Natural killer cell (primary cell): ENCODE data around the gene WDR90. TPM values are rescaled to one million over a fixed set of nuclear protein-coding genes. Genes with fewer than 3 reads are reported as not detected.
A peak's percentile ranks its signal among the peaks of the same experiment; 100 is the strongest.

Experiments used
- ATAC-seq, 3 donors: fragments of 150-1000 bp in 2 of 3; fragments of 200-7000 bp in 1 of 3; cut with Tn5 transposase; 1 replicate in 1 of 3; 2 replicates in 2 of 3; pipeline ENCODE4 v1.10.0; 2021; ENCODE audit warnings: mild to moderate bottlenecking in 2 of 3, moderate library complexity in 2 of 3
- DNase-seq, 2 donors: peaks; one replicate each; pipeline versions ENCODE4 v3.0.0 to v3.0.0-alpha.2; 2013 to 2021; ENCODE audit warnings: mixed read lengths in 1 of 2
- H3K27ac ChIP-seq: one replicate; pipeline ENCODE4 v1.5.1; 2013; ENCODE audit warnings: mild to moderate bottlenecking, low read length
- H3K27me3 ChIP-seq: one replicate; pipeline ENCODE4 v1.6.1; 2013; ENCODE audit warnings: low read length; ENCODE audit not compliant: control insufficient read depth, insufficient read depth
- H3K36me3 ChIP-seq: one replicate; pipeline ENCODE4 v1.6.1; 2013; ENCODE audit warnings: low read length; ENCODE audit not compliant: control insufficient read depth, insufficient read depth
- H3K4me1 ChIP-seq: one replicate; pipeline ENCODE4 v1.6.1; 2013; ENCODE audit warnings: low read length; ENCODE audit not compliant: control insufficient read depth, insufficient read depth
- H3K4me3 ChIP-seq: one replicate; pipeline ENCODE4 v1.5.1; 2013; ENCODE audit warnings: low read length
- H3K9me3 ChIP-seq: one replicate; pipeline ENCODE4 v1.6.1; 2013; ENCODE audit warnings: low read length; ENCODE audit not compliant: control insufficient read depth, insufficient read depth
- H3K27ac Mint-ChIP-seq, 2 donors: one replicate each; pipeline ENCODE4 v1.8.0; 2022; ENCODE audit warnings: mild to moderate bottlenecking in 2 of 2, mixed read lengths in 2 of 2, moderate library complexity in 1 of 2
- H3K27me3 Mint-ChIP-seq, 2 donors: one replicate each; pipeline ENCODE4 v1.8.0; 2022; ENCODE audit warnings: low read depth in 2 of 2, mixed read lengths in 2 of 2
- H3K36me3 Mint-ChIP-seq: one replicate; pipeline ENCODE4 v1.8.0; 2022; ENCODE audit warnings: mixed read lengths
- H3K4me1 Mint-ChIP-seq, 2 donors: one replicate each; pipeline ENCODE4 v1.8.0; 2022; ENCODE audit warnings: mixed read lengths in 2 of 2
- H3K4me3 Mint-ChIP-seq: one replicate; pipeline ENCODE4 v1.8.0; 2022; ENCODE audit warnings: mild to moderate bottlenecking, moderate library complexity, mixed read lengths
- H3K9me3 Mint-ChIP-seq, 2 donors: one replicate each; pipeline ENCODE4 v1.8.0; 2022; ENCODE audit warnings: mixed read lengths in 2 of 2
- WGBS: methylation state at CpG from one replicate; pipeline ENCODE4 v1.1.7; 2013; ENCODE audit warnings: missing lambda C conversion rate; ENCODE audit not compliant: insufficient coverage; 5-methylcytosine and 5-hydroxymethylcytosine counted together
- intact Hi-C: fragments of 100-400 bp; cut with micrococcal nuclease; formaldehyde crosslinking; loops from one replicate; pipeline ENCODE4 v1.14.2; 2022
- total RNA-seq, 4 donors: library from RNA; stranded (reverse); fragments of 120-200 nt in 1 of 4; gene quantifications; one replicate each; pipeline versions ENCODE4 v1.2.3 to v1.2.4, GENCODE V29; 2013 to 2022
- TF ChIP-seq, protein P1 (sequence below): fragments of 200-600 bp; IDR thresholded peaks from one replicate; pipeline ENCODE4 v1.8.0; 2022; ENCODE audit warnings: antibody characterized with exemption

WDR90 gene
- total RNA-seq, 3 donors from 2014 or later (not counting 1 experiment from before 2014, with no cell fraction given), result 16.7 to 22.8 (median 20.2) TPM

DNA sequence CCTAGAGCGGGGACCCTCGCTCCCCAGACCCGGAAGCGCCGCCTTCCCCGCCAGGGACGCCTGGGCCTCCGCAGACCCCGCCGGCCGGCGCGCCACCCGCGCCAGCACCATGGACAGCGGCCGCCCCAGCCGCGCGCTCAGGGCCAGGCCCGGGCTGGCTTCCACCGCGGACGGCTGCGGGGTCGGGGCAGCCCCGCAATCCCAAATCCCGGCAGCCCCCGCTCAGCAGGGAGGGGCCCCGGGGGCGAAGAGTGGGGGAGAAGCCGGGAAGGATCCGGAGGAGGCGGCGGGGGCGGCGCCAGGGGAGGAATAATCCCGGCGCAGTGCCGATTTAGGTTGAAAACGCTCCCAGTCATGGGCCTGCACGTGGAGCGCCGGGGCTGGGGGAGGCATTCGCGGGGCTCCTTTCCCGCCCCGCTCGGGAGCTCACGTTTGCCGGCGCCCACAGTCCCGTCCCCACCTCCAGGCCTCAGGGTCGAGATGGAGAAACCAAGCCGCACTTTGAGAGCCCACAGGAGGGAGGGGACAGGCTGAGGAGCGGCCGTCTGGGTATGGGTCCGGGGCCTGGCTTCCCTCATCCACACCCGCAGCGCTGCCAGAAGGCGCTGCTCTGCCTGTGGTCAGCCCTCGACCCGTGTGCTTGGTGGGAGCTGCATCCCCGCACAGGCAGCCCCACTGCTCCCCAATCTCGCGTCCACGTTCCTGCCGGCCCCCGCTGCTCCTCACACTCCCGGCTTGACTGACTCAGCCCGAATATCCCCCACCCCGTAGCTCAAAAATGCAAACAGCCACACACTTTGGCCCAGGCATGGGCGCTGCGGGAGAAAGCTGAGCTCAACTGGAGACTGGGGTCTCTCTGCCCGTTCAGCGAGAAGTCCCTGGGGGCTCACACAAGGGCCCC lies 51.8 kb downstream of the WDR90 start:
- H3K36me3 Mint-ChIP-seq, result no peaks in the 10 kb centered on the region
- no peaks in the 10 kb centered on the region for H3K9me3 Mint-ChIP-seq
- H3K27ac Mint-ChIP-seq, result no peak overlapping the region
- ATAC-seq (peak; percentile 56 to 92 (median 78)), DNase-seq (peak in 1 of 2 donors; percentile 73)
- peaks cover 11 to 17% of the 10 kb centered on the region in 2 donors for H3K27me3 Mint-ChIP-seq
- intact Hi-C loops, result no loop called here
- Histone ChIP-seq H3K4me1 (peaks cover 25% of the 10 kb centered on the region), H3K9me3 (peaks cover 3% of the 10 kb centered on the region), H3K36me3 (no peaks in the 10 kb centered on the region), H3K27me3 (peaks cover 51% of the 10 kb centered on the region), H3K27ac (no peak overlapping the region), H3K4me3 (no peak overlapping the region)
- no peak overlapping the region for H3K4me3 Mint-ChIP-seq
- TF ChIP-seq, protein P1, sequence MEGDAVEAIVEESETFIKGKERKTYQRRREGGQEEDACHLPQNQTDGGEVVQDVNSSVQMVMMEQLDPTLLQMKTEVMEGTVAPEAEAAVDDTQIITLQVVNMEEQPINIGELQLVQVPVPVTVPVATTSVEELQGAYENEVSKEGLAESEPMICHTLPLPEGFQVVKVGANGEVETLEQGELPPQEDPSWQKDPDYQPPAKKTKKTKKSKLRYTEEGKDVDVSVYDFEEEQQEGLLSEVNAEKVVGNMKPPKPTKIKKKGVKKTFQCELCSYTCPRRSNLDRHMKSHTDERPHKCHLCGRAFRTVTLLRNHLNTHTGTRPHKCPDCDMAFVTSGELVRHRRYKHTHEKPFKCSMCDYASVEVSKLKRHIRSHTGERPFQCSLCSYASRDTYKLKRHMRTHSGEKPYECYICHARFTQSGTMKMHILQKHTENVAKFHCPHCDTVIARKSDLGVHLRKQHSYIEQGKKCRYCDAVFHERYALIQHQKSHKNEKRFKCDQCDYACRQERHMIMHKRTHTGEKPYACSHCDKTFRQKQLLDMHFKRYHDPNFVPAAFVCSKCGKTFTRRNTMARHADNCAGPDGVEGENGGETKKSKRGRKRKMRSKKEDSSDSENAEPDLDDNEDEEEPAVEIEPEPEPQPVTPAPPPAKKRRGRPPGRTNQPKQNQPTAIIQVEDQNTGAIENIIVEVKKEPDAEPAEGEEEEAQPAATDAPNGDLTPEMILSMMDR, result no peak
- H3K4me1 Mint-ChIP-seq, result peaks cover 0 to under 1% of the 10 kb centered on the region in 2 donors
- 7% methylated on average over 76 of the region's 76 CpGs for WGBS

DNA sequence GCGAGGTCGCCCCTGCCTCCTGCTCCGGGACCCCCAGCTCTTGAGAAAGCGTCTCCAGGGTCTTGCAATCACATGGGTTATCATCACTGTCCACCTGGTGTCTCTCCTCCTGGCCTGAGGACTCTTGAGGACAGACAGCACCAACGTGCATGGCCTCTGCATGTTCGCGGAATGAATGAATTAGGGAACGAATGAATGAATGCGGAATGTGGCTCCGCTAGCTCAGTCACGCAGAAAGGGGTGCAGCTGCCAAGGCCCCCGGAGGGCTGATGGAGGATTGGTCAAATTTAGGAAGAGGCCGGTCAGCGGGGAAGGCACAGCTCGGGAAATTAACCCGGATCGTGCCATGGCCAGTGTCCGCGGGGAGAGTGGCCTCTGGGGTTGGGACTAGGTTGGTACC lies 53.2 kb downstream of the WDR90 start:
- peaks cover 47% of the 10 kb centered on the region for H3K27me3 ChIP-seq
- no peak overlapping the region for H3K27ac ChIP-seq
- DNase-seq (no peak), ATAC-seq (no peak)
- no peak overlapping the region for H3K4me3 ChIP-seq
- Mint-ChIP-seq H3K27me3 (peaks cover 11 to 19% of the 10 kb centered on the region in 2 donors), H3K4me3 (no peak overlapping the region), H3K27ac (no peak overlapping the region), H3K9me3 (no peaks in the 10 kb centered on the region), H3K36me3 (no peaks in the 10 kb centered on the region), H3K4me1 (no peaks in the 10 kb centered on the region)
- H3K36me3 ChIP-seq, result no peaks in the 10 kb centered on the region
- TF ChIP-seq, protein P1, result no peak
- WGBS, result 89% methylated on average over 19 of the region's 19 CpGs
- H3K9me3 ChIP-seq, result peaks cover 3% of the 10 kb centered on the region
- intact Hi-C loops, result no loop called here
- peaks cover 26% of the 10 kb centered on the region for H3K4me1 ChIP-seq

DNA sequence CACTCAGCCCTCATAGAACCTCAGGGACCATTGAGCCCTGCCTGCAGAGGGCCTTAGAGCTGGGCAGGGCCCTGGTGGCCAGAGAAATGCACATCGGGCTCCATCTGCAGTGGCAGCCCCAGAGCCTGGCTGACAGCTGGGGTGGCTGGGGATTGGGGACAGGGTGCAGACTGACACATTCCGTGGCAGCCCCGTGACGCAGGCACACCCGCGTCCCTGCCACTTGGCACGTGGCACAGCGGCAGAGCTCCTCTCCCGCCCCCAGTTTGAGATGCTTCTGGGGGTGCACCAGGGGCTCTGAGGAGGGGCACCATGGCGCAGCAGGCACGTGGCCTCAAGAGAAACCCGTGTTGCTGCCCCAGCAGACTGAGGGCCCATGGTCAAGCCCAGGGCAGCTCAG lies 54.2 kb downstream of the WDR90 start:
- TF ChIP-seq, protein P1, result no peak
- H3K27me3 Mint-ChIP-seq, result peaks cover 18 to 26% of the 10 kb centered on the region in 2 donors
- no peaks in the 10 kb centered on the region for H3K36me3 Mint-ChIP-seq
- H3K4me1 Mint-ChIP-seq, result no peaks in the 10 kb centered on the region
- no peak for DNase-seq
- H3K27ac ChIP-seq, result no peak overlapping the region
- H3K9me3 Mint-ChIP-seq, result no peaks in the 10 kb centered on the region
- H3K4me1 ChIP-seq, result peaks cover 26% of the 10 kb centered on the region
- intact Hi-C loops, result no loop called here
- 81% methylated on average over 12 of the region's 12 CpGs for WGBS
- no peaks in the 10 kb centered on the region for H3K36me3 ChIP-seq
- peaks cover 50% of the 10 kb centered on the region for H3K27me3 ChIP-seq
- H3K9me3 ChIP-seq, result peaks cover 3% of the 10 kb centered on the region
- no peak overlapping the region for H3K27ac Mint-ChIP-seq
- no peak overlapping the region for H3K4me3 ChIP-seq
- ATAC-seq, result no peak
- H3K4me3 Mint-ChIP-seq, result no peak overlapping the region
